Muscle of leg (tissue), 11 donors: ENCODE results near the gene CEP72. TPM values are rescaled to one million over a fixed set of nuclear protein-coding genes. Genes with fewer than 3 reads are reported as not detected.
"Not testable (repeated sequence)": the region's sequence is repeated elsewhere in the genome, so short reads cannot be mapped to it uniquely, and the experiment has no call there.

Source experiments
- DNase-seq: peaks from one replicate; pipeline ENCODE4 v3.0.0; 2013
- H3K27ac ChIP-seq: one replicate; pipeline ENCODE4 v1.5.1; 2013; ENCODE audit warnings: mild to moderate bottlenecking, low read length, control low read depth
- H3K27me3 ChIP-seq: one replicate; pipeline ENCODE4 v1.6.1; 2013; ENCODE audit warnings: low read length; ENCODE audit not compliant: control insufficient read depth, insufficient read depth
- H3K36me3 ChIP-seq: one replicate; pipeline ENCODE4 v1.6.1; 2013; ENCODE audit warnings: low read length; ENCODE audit not compliant: control insufficient read depth, insufficient read depth
- H3K4me1 ChIP-seq: one replicate; pipeline ENCODE4 v1.6.1; 2013; ENCODE audit warnings: low read length; ENCODE audit not compliant: control insufficient read depth, insufficient read depth
- H3K4me3 ChIP-seq: one replicate; pipeline ENCODE4 v1.5.1; 2013; ENCODE audit warnings: low read length, control low read depth
- H3K9me3 ChIP-seq: replicated peaks from 2 replicates; pipeline ENCODE4 v1.6.1; 2013; ENCODE audit warnings: low read depth, low read length; ENCODE audit not compliant: control insufficient read depth
- WGBS: methylation state at CpG from one replicate; pipeline ENCODE4 v1.1.5; 2013; ENCODE audit warnings: missing lambda C conversion rate; ENCODE audit not compliant: insufficient coverage; 5-methylcytosine and 5-hydroxymethylcytosine counted together
- polyA plus RNA-seq, 8 donors: library from polyadenylated mRNA; unstranded; fragments of 120-200 nt; gene quantifications; one replicate each; pipeline versions ENCODE4 v1.2.1 to v1.2.3, GENCODE V29; 2013; ENCODE audit warnings: inconsistent platforms in 1 of 8, low replicate concordance in 1 of 8; ENCODE audit not compliant: insufficient read length in 8 of 8, insufficient read depth in 1 of 8
- total RNA-seq: library from RNA; stranded (reverse); fragments of 120-200 nt; gene quantifications from one replicate; pipeline ENCODE4 v1.2.4, GENCODE V29; 2013

The CEP72 gene
- total and polyA plus RNA-seq, 9 donors, result 3.0 to 5.1 (median 4.1) TPM

DNA sequence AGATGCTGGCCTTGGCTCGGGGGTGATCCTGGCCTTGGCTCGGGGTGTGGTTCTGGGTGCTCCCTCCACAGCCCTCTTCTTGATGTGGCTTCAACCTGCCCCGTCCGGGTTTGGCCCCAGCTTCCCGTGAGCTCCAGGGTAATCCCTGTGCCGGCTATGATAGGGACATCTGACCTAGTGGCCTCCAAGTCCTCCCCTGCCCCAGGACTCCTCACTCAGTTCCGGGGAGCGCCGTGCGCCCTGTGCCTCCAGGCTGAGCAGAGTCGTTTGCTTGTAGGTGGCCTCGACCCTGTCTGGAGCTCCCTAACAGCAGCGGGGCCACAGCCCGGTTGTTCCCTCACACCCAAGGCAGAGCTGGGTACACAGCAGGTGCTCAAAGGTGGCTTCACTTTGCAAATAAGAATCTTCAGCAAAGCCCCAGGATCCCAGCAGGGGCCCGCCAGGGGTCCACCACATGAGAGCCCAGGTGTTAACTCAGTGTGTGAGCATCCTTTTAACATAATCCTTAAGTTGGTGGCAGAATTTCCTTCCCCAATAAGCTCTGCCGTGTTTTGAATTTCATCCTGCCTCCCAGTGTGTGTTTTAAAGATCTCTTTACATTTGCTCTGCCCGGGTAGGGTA is 32.3 kb upstream of the CEP72 start:
- Histone ChIP-seq H3K4me3 (no peak overlapping the region), H3K27me3 (peaks cover 32% of the 10 kb centered on the region), H3K9me3 (peaks cover 6% of the 10 kb centered on the region), H3K36me3 (no peaks in the 10 kb centered on the region), H3K27ac (no peak overlapping the region), H3K4me1 (no peaks in the 10 kb centered on the region)
- DNase-seq, result no peak
- 64% methylated on average over 9 of the region's 17 CpGs for WGBS

- no peak overlapping the region for H3K4me3 ChIP-seq
- H3K9me3 ChIP-seq, result peaks cover 6% of the 10 kb centered on the region
- H3K4me1 ChIP-seq, result no peaks in the 10 kb centered on the region
- no peak for DNase-seq
- H3K27ac ChIP-seq, result no peak overlapping the region
- WGBS, result 59% methylated on average over 3 of the region's 11 CpGs
- H3K27me3 ChIP-seq, result peaks cover 32% of the 10 kb centered on the region
- H3K36me3 ChIP-seq, result no peaks in the 10 kb centered on the region
Measured at GRCh38 chr5:580436-580835, 31.7 kb upstream of the CEP72 start.

- 83% methylated on average over 6 of the region's 7 CpGs for WGBS
- Histone ChIP-seq H3K36me3 (no peaks in the 10 kb centered on the region), H3K9me3 (no peaks in the 10 kb centered on the region), H3K4me3 (no peak overlapping the region), H3K4me1 (no peaks in the 10 kb centered on the region), H3K27ac (no peak overlapping the region), H3K27me3 (peaks cover 28% of the 10 kb centered on the region)
- DNase-seq, result no peak
Measured at GRCh38 chr5:581266-581665, 30.9 kb upstream of the CEP72 start.

DNA sequence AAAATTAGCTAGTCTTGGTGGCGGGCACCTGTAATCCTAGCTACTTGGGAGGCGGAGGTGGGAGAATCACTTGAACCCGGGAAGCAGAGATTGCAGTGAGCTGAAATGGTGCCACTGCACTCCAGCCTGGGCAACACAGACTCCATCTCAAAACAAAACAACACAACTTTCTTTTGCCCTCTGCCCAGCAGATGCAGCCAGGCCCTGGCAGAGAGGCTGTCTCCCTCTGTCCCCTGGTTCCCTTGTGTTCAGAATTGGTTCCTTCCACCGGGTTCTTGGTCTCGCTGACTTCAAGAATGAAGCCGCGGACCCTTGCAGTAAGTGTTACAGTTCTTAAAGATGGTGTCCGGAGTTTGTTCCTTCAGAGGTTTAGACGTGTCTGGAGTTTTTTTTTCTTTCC is 30.2 kb upstream of the CEP72 start:
- 87% methylated on average over 6 of the region's 9 CpGs for WGBS
- H3K27me3 ChIP-seq, result peaks cover 28% of the 10 kb centered on the region
- H3K4me1 ChIP-seq, result no peaks in the 10 kb centered on the region

DNA sequence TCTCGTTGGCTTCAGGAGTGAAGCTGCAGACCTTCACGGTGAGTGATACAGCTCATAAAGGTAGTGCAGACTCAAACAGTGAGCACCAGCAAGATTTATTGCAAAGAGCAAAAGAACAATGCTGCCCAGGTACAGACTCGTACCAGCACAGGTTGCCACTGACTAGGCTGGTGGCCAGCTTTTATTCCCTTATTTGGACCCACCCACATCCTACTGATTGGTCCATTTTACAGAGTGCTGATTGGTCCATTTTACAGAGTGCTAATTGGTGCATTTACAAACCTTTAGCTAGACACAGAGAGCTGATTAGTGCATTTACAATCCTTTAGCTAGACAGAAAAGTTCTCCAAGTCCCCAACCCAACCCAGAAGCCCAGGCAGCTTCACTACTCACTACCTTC is 29.7 kb upstream of the CEP72 start:
- not testable (repeated sequence) for DNase-seq, H3K4me3 ChIP-seq, H3K27ac ChIP-seq, H3K9me3 ChIP-seq, H3K4me1 ChIP-seq, H3K36me3 ChIP-seq
- H3K27me3 ChIP-seq, result peaks cover 28% of the 10 kb centered on the region
- WGBS, result 70% methylated on average over 3 of the region's 3 CpGs

More for the DNA sequence above, 30.2 kb upstream of the CEP72 start:
- no peaks in the 10 kb centered on the region for H3K9me3 ChIP-seq
- DNase-seq, result no peak
- no peak overlapping the region for H3K27ac ChIP-seq
- H3K36me3 ChIP-seq, result no peaks in the 10 kb centered on the region
- no peak overlapping the region for H3K4me3 ChIP-seq

GRCh38 chr5:582936-583635 is 29.1 kb upstream of the CEP72 start:
- Histone ChIP-seq H3K27ac (no peak overlapping the region), H3K4me3 (no peak overlapping the region), H3K9me3 (no peaks in the 10 kb centered on the region), H3K4me1 (no peaks in the 10 kb centered on the region), H3K27me3 (peaks cover 29% of the 10 kb centered on the region), H3K36me3 (no peaks in the 10 kb centered on the region)
- no peak for DNase-seq
- 91% methylated on average over 24 of the region's 24 CpGs for WGBS

- no peaks in the 10 kb centered on the region for H3K4me1 ChIP-seq
- no peaks in the 10 kb centered on the region for H3K9me3 ChIP-seq
- H3K36me3 ChIP-seq, result no peaks in the 10 kb centered on the region
- H3K27ac ChIP-seq, result no peak overlapping the region
- H3K4me3 ChIP-seq, result no peak overlapping the region
- WGBS, result 90% methylated on average over 1 of the region's 2 CpGs
- DNase-seq, result no peak
- H3K27me3 ChIP-seq, result peaks cover 32% of the 10 kb centered on the region
Measured at GRCh38 chr5:583645-584044, 28.5 kb upstream of the CEP72 start.

GRCh38 chr5:584216-584615 is 27.9 kb upstream of the CEP72 start:
- Histone ChIP-seq H3K27ac (no peak overlapping the region), H3K27me3 (peaks cover 31% of the 10 kb centered on the region), H3K36me3 (no peaks in the 10 kb centered on the region), H3K4me1 (no peaks in the 10 kb centered on the region), H3K4me3 (no peak overlapping the region), H3K9me3 (no peaks in the 10 kb centered on the region)
- no peak for DNase-seq
- 95% methylated on average over 2 of the region's 2 CpGs for whole genome bisulfite sequencing

DNA sequence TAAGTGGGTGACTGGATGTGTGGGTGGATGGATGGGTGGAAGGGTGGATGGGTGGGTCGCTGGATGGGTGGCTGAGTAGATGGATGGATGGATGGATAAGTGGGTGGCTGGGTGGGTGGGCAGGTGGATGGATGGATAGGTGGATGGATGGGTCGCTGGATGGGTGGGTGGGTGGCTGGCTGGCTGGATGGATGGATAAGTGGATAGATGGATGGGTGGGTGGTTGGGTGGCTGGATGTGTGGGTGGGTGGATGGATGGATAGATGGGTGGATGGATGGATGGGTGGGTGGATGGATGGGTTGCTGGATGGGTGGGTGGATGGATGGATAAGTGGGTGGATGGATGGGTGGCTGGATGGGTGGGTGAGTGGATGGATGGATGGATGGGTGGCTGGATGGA is 27.3 kb upstream of the CEP72 start:
- 79% methylated on average over 2 of the region's 2 CpGs for whole genome bisulfite sequencing
- Histone ChIP-seq H3K9me3 (no peaks in the 10 kb centered on the region), H3K27ac (no peak overlapping the region), H3K36me3 (no peaks in the 10 kb centered on the region), H3K4me3 (no peak overlapping the region), H3K27me3 (peaks cover 28% of the 10 kb centered on the region), H3K4me1 (no peaks in the 10 kb centered on the region)
- DNase-seq, result no peak

DNA sequence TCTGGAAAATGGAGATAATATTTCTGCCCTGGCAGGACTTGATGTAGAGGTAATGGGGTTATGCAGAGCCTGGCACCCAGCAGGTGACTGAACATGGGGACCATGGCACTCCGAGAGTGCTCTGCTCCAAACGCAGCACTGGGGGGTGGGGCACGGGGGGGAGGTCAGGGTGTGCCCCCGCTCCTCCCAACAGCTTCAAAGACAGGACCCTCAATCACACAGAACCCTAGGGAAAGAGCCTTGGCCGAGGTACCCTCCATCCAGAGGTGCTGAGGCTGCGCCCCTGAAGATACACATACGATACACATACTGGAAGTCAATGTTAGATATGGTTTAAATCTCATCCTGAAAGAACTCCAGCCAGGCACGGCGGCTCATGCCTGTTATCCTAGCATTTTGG is 26.6 kb upstream of the CEP72 start:
- Histone ChIP-seq H3K9me3 (no peaks in the 10 kb centered on the region), H3K27me3 (peaks cover 22% of the 10 kb centered on the region), H3K4me3 (no peak overlapping the region), H3K27ac (no peak overlapping the region), H3K36me3 (no peaks in the 10 kb centered on the region), H3K4me1 (no peaks in the 10 kb centered on the region)
- no peak for DNase-seq
- 85% methylated on average over 4 of the region's 9 CpGs for WGBS
